ENCODE data around the gene HAND1.

DNA sequence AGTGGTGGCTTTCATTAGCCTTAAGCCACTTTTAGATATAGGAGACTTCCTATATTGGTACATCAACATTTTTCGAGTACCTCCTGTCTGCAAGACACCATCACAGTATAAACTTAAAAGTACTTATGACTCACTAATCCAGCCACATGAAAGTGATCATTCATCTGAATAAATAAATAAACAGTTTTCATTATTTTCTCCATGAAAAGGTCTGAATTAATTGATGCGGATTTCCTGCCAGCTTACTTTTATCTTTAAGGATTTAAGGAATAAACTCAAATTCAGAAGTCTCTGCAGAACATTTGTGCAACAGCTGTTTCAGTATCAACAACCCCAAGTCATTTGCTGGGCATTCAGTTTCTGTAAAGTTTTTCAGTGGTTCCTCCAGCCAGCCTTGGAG lies 28.2 kb downstream of the HAND1 start:
- TF ChIP-seq, protein P1, sequence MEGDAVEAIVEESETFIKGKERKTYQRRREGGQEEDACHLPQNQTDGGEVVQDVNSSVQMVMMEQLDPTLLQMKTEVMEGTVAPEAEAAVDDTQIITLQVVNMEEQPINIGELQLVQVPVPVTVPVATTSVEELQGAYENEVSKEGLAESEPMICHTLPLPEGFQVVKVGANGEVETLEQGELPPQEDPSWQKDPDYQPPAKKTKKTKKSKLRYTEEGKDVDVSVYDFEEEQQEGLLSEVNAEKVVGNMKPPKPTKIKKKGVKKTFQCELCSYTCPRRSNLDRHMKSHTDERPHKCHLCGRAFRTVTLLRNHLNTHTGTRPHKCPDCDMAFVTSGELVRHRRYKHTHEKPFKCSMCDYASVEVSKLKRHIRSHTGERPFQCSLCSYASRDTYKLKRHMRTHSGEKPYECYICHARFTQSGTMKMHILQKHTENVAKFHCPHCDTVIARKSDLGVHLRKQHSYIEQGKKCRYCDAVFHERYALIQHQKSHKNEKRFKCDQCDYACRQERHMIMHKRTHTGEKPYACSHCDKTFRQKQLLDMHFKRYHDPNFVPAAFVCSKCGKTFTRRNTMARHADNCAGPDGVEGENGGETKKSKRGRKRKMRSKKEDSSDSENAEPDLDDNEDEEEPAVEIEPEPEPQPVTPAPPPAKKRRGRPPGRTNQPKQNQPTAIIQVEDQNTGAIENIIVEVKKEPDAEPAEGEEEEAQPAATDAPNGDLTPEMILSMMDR (IDR thresholded peaks at IDR 0.05) = no peak
- TF ChIP-seq EP300 (IDR thresholded peaks at IDR 0.05) = no peak

All from esophagus muscularis mucosa (tissue), 3 donors.